ENCODE measurements around the gene TIPARP.
A peak's percentile ranks its signal among the peaks of the same experiment; 100 is the strongest.

The TIPARP gene

DNA sequence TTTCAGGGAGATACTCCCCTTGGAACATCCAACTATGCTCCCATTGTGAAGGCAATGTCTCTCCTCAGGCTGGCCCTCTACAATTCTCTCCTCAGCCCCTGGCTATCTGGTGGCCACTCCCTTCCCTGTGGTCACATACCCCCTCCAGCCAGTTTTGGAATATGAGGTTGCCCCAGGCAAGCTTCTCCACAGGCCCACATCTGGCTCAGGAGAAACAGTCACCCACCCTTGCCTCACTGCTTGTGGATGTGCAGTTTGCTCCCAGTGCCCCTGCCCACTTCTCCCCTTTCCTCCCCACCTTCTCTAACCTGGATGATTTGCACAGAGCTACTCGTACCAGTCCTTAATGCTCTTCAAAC, 15.7 kb upstream of the TIPARP start:
- intact Hi-C loops (cut with micrococcal nuclease), result no loop called here
- no peak overlapping the region for H3K4me3 Mint-ChIP-seq
- H3K9me3 Mint-ChIP-seq, result no peaks in the 10 kb centered on the region
- no peaks in the 10 kb centered on the region for H3K36me3 Mint-ChIP-seq (ENCODE audit: low read depth)
- peaks cover 1% of the 10 kb centered on the region for H3K27me3 Mint-ChIP-seq
- H3K4me1 Mint-ChIP-seq (ENCODE audit: low read depth), result peaks cover 45% of the 10 kb centered on the region
- H3K27ac Mint-ChIP-seq, result peak overlapping the region; percentile 9

DNA sequence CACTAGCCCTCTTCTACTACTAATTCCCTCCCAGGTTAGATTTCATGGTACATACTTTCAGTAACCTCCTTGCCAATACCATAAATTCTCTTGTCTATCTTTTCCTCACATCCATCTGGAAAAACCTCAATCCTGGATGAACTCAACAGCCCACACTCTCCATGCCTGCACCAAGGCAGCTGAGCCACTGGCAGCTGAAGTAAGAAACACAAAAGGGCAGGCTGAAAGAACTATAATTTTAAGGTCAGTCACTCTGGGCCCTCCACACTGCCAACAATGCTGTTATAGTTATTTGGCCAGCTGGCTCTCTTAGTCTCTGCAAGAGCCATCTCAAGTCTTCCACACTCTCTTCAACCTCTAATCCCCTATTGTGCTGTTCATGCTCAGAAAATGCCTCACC, 15.1 kb upstream of the TIPARP start:
- intact Hi-C loops (cut with micrococcal nuclease), result no loop called here
- no peak overlapping the region for H3K4me3 Mint-ChIP-seq
- H3K27me3 Mint-ChIP-seq, result peaks cover 1% of the 10 kb centered on the region
- H3K36me3 Mint-ChIP-seq (ENCODE audit: low read depth), result no peaks in the 10 kb centered on the region
- H3K9me3 Mint-ChIP-seq, result no peaks in the 10 kb centered on the region
- peak overlapping the region; percentile 9 for H3K27ac Mint-ChIP-seq
- H3K4me1 Mint-ChIP-seq (ENCODE audit: low read depth), result peaks cover 49% of the 10 kb centered on the region

DNA sequence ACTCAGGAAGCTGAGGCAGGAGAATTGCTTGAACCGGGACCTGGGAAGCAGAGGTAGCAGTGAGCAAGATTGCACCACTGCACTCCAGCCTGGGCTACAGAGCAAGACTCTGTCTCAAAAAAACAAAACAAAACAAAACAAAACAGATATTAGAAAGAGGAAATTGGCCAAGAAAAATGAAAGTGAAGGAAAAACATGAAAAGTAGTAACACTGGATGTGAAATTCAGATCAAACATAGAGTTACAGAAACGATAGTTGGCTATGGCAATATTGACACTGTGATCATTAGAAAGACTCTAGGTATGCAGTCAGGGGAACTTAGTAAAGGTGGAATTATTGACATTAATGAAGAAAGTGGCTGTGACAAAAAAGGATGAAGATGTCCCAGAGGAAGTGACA, 13.2 kb upstream of the TIPARP start:
- H3K4me3 Mint-ChIP-seq, result peak overlapping the region; percentile 49
- peaks cover 47% of the 10 kb centered on the region for H3K4me1 Mint-ChIP-seq (ENCODE audit: low read depth)
- peak overlapping the region; percentile 50 for H3K27ac Mint-ChIP-seq
- no peaks in the 10 kb centered on the region for H3K9me3 Mint-ChIP-seq
- intact Hi-C loops (cut with micrococcal nuclease), result no loop called here
- peaks cover 1% of the 10 kb centered on the region for H3K27me3 Mint-ChIP-seq
- H3K36me3 Mint-ChIP-seq (ENCODE audit: low read depth), result no peaks in the 10 kb centered on the region

DNA sequence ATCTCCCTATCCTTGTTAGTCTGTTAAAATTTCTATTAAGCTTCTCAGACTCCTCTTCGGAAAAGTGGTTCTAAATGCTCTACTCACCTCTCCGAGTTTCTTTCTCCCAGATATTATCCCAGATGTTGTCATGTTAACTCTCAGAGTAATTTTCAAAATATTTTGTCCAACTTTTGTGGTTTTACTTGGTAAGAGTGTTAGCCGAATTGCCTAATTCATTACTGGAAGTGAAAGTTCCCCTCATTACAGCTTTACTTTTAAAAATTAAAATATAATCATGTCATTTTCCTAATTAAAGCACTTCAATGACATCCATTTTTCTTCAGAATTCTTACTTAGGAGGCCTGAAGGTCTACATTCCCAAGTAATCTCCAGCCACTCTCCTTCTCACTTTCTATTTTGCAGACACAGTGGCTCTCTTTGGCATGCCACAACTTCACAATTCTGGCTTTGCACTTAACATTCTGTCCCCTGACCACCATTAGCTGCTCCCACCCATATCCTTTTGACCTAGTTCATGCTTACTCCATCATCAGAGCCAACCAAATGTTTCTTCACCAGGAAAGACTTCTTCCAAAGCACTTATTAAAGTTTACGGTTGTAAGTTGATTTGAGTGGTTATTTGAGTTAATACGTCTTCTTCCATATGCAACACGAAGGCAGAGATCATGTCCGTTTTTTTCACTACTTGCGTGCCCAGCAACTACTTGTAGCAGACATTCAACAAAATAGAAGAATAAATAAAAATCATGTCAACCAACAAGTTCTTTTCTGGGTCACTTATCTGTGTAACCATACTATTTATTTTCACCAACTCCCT, 10.2 kb upstream of the TIPARP start:
- Mint-ChIP-seq H3K36me3 (ENCODE audit: low read depth) (no peaks in the 10 kb centered on the region), H3K27me3 (no peaks in the 10 kb centered on the region), H3K27ac (peak overlapping the region; percentile 73), H3K4me3 (peak overlapping the region; percentile 1), H3K9me3 (no peaks in the 10 kb centered on the region), H3K4me1 (ENCODE audit: low read depth) (peaks cover 63% of the 10 kb centered on the region)
- intact Hi-C loops (cut with micrococcal nuclease), result no loop called here

DNA sequence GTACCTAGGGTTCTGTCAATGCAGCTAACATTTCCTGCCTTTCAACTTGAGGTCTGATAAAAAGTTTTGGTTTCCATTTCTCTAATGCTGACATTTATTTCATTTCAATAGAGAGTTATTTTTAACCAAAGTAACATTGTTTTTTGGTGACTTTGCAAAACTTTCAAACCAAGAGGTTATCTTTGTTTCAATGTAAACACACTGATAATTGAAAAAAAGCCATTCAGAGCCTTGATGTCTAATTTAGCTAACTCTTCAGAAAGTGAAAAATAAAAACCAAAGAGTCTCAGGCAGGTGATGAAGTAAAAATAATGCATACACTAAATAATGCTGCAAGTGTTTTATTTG, 9.6 kb upstream of the TIPARP start:
- Mint-ChIP-seq H3K36me3 (ENCODE audit: low read depth) (no peaks in the 10 kb centered on the region), H3K9me3 (no peaks in the 10 kb centered on the region), H3K27ac (peak overlapping the region; percentile 73), H3K27me3 (no peaks in the 10 kb centered on the region), H3K4me3 (no peak overlapping the region), H3K4me1 (ENCODE audit: low read depth) (peaks cover 63% of the 10 kb centered on the region)
- intact Hi-C loops (cut with micrococcal nuclease), result no loop called here

DNA sequence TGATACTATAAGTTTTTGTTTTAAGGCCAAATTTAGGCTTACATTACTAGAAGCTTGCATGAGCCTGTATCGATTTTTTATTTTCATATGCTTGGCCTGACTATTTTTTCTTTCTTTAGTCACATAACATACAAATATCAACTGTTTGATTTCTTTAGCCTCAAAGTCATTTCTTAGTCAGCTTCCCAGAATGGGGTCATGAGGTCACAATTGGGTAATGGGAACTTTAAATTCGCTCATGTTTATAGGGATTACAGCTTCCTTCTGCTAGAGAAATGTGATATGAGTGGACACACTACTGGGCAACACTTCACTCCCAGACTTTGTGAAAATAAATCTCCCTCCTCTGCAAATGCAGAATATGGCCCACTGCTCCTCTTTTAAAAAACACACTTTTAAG, 9.1 kb upstream of the TIPARP start:
- intact Hi-C loops (cut with micrococcal nuclease), result no loop called here
- Mint-ChIP-seq H3K4me1 (ENCODE audit: low read depth) (peaks cover 63% of the 10 kb centered on the region), H3K27me3 (no peaks in the 10 kb centered on the region), H3K27ac (peak overlapping the region; percentile 73), H3K36me3 (ENCODE audit: low read depth) (no peaks in the 10 kb centered on the region), H3K4me3 (no peak overlapping the region), H3K9me3 (no peaks in the 10 kb centered on the region)

DNA sequence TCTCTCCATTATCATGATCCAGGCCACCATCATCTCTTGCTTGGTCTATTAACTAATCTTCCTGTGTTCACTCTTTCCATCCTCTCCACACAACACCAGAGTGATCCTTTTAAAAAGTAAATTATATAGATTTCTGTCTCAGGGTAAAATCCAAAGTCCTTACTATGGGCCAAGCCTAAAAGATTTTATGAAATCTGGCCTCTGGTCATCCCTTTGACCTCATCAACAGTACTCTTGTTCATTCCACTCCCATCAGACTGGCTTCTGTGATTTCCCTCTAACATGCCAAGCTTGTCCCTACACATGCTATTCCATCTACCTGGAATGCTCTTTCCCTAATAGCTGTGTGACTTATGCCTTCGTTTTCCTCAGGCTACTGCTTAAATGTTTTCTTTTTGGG, 8.3 kb upstream of the TIPARP start:
- Mint-ChIP-seq H3K4me3 (no peak overlapping the region), H3K4me1 (ENCODE audit: low read depth) (peaks cover 61% of the 10 kb centered on the region), H3K9me3 (no peaks in the 10 kb centered on the region), H3K36me3 (ENCODE audit: low read depth) (no peaks in the 10 kb centered on the region), H3K27ac (peak overlapping the region; percentile 73), H3K27me3 (no peaks in the 10 kb centered on the region)
- intact Hi-C loops (cut with micrococcal nuclease), result no loop called here

DNA sequence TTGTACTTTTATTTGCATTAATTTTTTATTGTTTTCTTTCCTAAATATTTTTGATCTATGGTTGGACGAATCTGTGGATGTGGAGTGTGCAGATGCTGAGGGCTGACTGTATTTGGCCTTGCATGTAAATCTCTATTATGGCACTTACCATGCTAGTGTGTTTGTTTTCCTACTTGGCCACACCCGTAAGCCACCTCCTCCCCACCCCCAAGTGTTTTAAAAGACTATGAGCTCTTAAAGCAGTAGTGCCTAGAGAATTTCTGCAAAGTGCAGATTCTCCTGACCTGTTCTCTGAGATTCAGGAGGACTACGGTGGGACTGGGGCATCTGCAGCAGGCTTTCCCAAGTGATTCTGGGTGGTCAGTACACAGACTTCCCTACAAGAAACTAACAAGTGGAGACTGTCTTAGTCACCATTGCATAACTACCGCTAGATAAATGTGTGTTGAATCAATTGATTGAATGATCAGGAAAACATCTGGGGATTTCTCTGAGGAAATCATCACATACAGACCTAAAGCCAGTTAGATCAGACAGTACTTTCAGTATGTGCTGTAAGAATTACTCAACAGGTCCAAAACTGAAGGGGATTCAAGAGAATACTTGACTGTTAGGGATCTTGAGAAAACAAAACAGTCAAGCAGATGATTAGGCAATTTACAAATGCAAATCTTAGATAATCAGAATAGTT, 6.2 kb upstream of the TIPARP start:
- Mint-ChIP-seq H3K4me1 (ENCODE audit: low read depth) (peaks cover 53% of the 10 kb centered on the region), H3K4me3 (no peak overlapping the region), H3K27ac (peak overlapping the region; percentile 53), H3K27me3 (no peaks in the 10 kb centered on the region), H3K9me3 (no peaks in the 10 kb centered on the region), H3K36me3 (ENCODE audit: low read depth) (no peaks in the 10 kb centered on the region)
- intact Hi-C loops (cut with micrococcal nuclease), result no loop called here

DNA sequence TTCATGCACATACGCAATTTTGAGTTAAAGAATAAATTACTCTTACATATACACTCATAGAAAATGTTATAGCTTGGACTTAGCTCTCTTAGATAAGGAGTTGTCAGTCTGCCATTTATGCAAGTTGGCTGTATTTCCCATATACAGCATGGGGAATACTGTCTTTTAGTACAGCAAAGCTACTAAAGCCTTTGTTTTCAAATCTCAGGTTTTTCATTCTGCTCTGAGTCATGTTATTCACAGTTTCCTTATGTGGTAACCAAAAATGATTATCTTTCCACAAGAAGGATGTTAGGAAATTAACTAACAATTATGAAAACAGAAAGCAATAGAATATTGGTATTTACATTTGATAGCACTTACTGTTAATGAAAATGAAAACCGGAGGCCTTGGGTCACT, 4.3 kb upstream of the TIPARP start:
- peaks cover 43% of the 10 kb centered on the region for H3K4me1 Mint-ChIP-seq (ENCODE audit: low read depth)
- intact Hi-C loops (cut with micrococcal nuclease), result loop anchor here (5.0 kb wide), 1 partner anchor 63 kb away; no protein-coding TSS in a partner anchor
- peaks cover 2% of the 10 kb centered on the region for H3K36me3 Mint-ChIP-seq (ENCODE audit: low read depth)
- no peaks in the 10 kb centered on the region for H3K27me3 Mint-ChIP-seq
- no peaks in the 10 kb centered on the region for H3K9me3 Mint-ChIP-seq
- no peak overlapping the region for H3K4me3 Mint-ChIP-seq
- H3K27ac Mint-ChIP-seq, result no peak overlapping the region

DNA sequence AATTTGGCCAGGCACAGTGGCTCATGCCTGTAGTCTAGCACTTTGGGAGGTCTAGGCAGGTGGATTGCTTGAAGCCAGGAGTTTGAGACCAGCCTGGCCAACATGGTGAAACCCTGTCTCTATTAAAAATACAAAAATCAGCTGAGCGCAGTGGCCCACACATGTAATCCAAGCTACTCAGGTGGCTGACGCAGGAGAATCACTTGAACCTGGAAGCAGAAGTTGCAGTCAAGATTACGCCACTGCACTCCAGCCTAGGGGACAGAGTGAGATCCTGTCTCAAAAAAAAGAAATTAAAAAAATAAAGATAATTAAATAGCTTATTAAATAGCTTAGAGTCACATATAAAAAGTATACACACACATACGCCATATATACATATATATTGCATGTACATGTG, 3.7 kb upstream of the TIPARP start:
- no peaks in the 10 kb centered on the region for H3K27me3 Mint-ChIP-seq
- no peak overlapping the region for H3K27ac Mint-ChIP-seq
- intact Hi-C loops (cut with micrococcal nuclease), result loop anchor here (5.0 kb wide), 1 partner anchor 63 kb away; no protein-coding TSS in a partner anchor
- H3K4me1 Mint-ChIP-seq (ENCODE audit: low read depth), result peaks cover 40% of the 10 kb centered on the region
- H3K36me3 Mint-ChIP-seq (ENCODE audit: low read depth), result peaks cover 8% of the 10 kb centered on the region
- no peaks in the 10 kb centered on the region for H3K9me3 Mint-ChIP-seq
- no peak overlapping the region for H3K4me3 Mint-ChIP-seq

DNA sequence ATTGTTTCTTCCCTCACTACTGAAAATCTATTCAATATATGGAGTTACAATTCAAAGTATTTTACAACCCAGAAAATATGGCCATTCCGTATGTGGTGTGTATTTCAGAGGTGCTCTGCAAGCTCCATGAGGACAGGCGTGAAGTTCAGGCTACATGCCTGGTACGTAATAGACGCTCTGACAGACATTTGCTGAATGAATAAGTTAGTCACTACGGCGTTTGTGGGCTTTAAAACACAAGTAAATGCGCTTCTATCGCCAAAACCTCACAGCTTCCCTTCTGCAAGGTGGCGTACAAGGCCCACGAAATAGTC, 701 bp upstream of the TIPARP start:
- H3K36me3 Mint-ChIP-seq (ENCODE audit: low read depth), result peaks cover 27% of the 10 kb centered on the region
- intact Hi-C loops (cut with micrococcal nuclease), result loop anchor here (1.0 to 5.0 kb wide), 5 partner anchors 66 to 487 kb away; partner anchors contain the start of genes CCNL1 and SSR3

DNA sequence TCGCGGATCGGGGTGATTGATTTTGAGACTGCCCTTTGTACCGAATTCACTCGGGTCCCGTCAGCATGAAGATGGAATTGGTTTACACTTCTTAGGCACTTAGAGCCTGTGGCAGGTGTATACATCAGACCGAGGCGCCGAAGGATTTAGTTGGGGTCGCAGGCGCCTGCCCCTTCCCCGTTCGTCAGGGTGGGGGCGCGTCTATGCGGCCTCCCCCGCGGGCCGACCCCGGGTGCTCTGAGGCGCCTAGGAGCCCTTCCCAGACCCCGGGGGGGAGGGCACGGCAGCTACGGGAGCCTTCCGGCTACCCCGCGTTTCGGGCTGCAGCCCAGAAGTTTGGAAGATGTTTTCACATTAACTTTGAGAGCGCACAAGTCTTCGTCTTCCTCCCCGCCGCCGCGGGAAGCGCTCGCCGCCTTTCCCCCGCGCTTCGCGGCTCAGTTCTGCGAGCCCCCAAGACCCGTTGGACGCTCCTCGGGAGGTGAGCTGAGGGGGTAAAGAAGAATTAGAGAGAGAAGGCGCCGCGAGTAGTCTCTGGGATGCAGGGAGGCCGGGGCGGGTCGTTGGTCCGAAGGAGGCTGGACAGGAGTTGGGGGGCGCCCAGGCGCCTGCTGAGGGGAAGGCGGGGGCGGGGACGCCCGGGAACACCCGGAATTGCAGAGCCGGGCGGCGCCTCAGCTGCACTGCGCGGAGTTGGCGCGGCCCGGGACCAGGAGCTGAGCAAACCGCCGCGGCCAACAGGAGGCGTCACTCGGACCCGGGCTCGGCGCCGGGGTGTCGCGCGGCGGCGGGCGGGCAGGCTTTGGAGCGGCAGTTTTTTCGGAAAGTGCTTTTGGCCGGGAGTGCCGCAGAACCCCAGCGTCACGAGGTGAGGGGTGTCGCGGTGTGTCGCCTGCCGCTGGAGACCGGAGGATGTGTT, 780 bp downstream of the TIPARP start:
- H3K4me1 Mint-ChIP-seq (ENCODE audit: low read depth), result peaks cover 43% of the 10 kb centered on the region
- intact Hi-C loops (cut with micrococcal nuclease), result loop anchor here (1.0 to 5.0 kb wide), 5 partner anchors 68 to 485 kb away; partner anchors contain the start of genes CCNL1 and SSR3
- peaks cover 29% of the 10 kb centered on the region for H3K36me3 Mint-ChIP-seq (ENCODE audit: low read depth)
- peak overlapping the region; percentile 93 for H3K4me3 Mint-ChIP-seq
- H3K27ac Mint-ChIP-seq, result peak overlapping the region; percentile 88
- no peaks in the 10 kb centered on the region for H3K27me3 Mint-ChIP-seq
- H3K9me3 Mint-ChIP-seq, result no peaks in the 10 kb centered on the region

More for the DNA sequence above, 701 bp upstream of the TIPARP start:
- Mint-ChIP-seq H3K9me3 (no peaks in the 10 kb centered on the region), H3K4me3 (peak overlapping the region; percentile 93), H3K4me1 (ENCODE audit: low read depth) (peaks cover 42% of the 10 kb centered on the region), H3K27ac (peak overlapping the region; percentile 88), H3K27me3 (no peaks in the 10 kb centered on the region)

DNA sequence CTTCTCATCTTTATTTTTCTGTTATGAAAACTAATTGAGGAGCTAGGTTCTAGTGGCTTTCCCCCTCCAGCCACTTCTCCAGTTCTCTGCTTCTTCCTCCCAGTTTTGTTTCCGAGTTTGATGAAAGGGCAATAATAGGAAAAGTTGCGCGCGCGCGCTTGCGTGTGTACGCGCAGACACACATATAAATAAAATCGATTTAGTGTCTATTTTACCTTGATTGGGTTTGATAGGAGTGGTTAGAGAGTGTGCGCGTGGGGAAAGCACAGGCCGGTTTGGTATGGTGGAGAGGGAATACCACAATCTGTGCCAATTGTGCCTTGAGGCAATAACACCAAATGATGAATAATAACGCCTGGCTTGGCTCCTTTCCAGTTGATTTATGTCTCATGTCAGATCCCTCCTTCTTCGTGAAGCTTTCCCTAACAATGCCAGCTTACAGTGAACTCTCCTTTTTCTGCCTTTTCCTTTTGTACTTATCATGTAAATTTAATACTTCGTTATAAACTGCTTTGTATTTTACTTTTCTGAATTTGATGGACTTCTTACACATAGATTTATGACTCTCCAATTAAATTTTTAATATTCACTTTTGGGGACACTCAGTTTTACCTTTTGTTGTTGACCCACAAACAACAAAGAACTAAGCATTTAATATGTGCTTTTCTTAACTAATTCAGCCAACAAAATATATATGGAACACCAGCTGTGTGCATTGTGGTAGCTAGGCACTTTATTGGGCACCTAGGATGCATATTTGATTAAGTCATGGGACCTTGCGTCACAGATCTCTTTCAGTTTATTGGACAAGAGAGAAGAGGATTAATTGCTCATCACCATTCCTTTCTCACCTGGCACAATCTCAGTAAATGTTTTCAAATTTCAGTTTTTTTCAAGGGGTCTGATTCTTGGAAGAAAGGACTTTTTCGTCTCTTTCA, 1.7 kb downstream of the TIPARP start:
- intact Hi-C loops (cut with micrococcal nuclease), result loop anchor here (2.0 kb wide), 3 partner anchors 141 to 413 kb away; no protein-coding TSS in a partner anchor
- Mint-ChIP-seq H3K36me3 (ENCODE audit: low read depth) (peaks cover 38% of the 10 kb centered on the region), H3K27me3 (no peaks in the 10 kb centered on the region), H3K4me3 (peak overlapping the region; percentile 93), H3K27ac (peak overlapping the region; percentile 88), H3K4me1 (ENCODE audit: low read depth) (peaks cover 53% of the 10 kb centered on the region), H3K9me3 (no peaks in the 10 kb centered on the region)
